GM21526 (cell line): ENCODE data around the gene TSPAN13.
A peak's percentile ranks its signal among the peaks of the same experiment; 100 is the strongest.
"Not testable (repeated sequence)": the region's sequence is repeated elsewhere in the genome, so short reads cannot be mapped to it uniquely, and the experiment has no call there.

Experiments used
- ATAC-seq: cut with Tn5 transposase; IDR thresholded peaks from one replicate; pipeline ENCODE4 v1.9.1; 2021; ENCODE audit warnings: moderate library complexity; ENCODE audit not compliant: unreplicated experiment, low FRiP score

TSPAN13 gene

GRCh38 chr7:16740623-16740953 lies 13.0 kb upstream of the TSPAN13 start:
- no peak for ATAC-seq

GRCh38 chr7:16740996-16741395 lies 12.6 kb upstream of the TSPAN13 start:
- ATAC-seq, result no peak

- no peak for ATAC-seq
These were observed 11.9 kb upstream of the TSPAN13 start for GRCh38 chr7:16741676-16742075.

- ATAC-seq, result no peak
These were observed 11.0 kb upstream of the TSPAN13 start for GRCh38 chr7:16742547-16742946.

- ATAC-seq, result no peak
These were observed 10.3 kb upstream of the TSPAN13 start for GRCh38 chr7:16743236-16743635.

- no peak for ATAC-seq
These were observed 8.9 kb upstream of the TSPAN13 start for GRCh38 chr7:16744518-16745250.

GRCh38 chr7:16745645-16746044 lies 7.9 kb upstream of the TSPAN13 start:
- ATAC-seq, result no peak

- ATAC-seq, result no peak
These were observed 6.5 kb upstream of the TSPAN13 start for GRCh38 chr7:16747102-16747501.

- peak; percentile 30 for ATAC-seq
These were observed 639 bp downstream of the TSPAN13 start for GRCh38 chr7:16753932-16754855.

- ATAC-seq, result no peak
These were observed 1.3 kb downstream of the TSPAN13 start for GRCh38 chr7:16754856-16755317.

- ATAC-seq, result no peak
These were observed 1.8 kb downstream of the TSPAN13 start for GRCh38 chr7:16755397-16755796.

GRCh38 chr7:16758036-16758435 lies 4.5 kb downstream of the TSPAN13 start:
- no peak for ATAC-seq

- ATAC-seq, result no peak
These were observed 5.4 kb downstream of the TSPAN13 start for GRCh38 chr7:16758631-16759611.

GRCh38 chr7:16759840-16760239 lies 6.3 kb downstream of the TSPAN13 start:
- no peak for ATAC-seq

GRCh38 chr7:16762177-16762576 lies 8.6 kb downstream of the TSPAN13 start:
- ATAC-seq, result no peak

- ATAC-seq, result no peak
These were observed 11.4 kb downstream of the TSPAN13 start for GRCh38 chr7:16764942-16765341.

GRCh38 chr7:16765436-16765859 lies 11.9 kb downstream of the TSPAN13 start:
- no peak for ATAC-seq

GRCh38 chr7:16769994-16770393 lies 16.4 kb downstream of the TSPAN13 start:
- not testable (repeated sequence) for ATAC-seq

GRCh38 chr7:16770657-16771329 lies 17.2 kb downstream of the TSPAN13 start:
- no peak for ATAC-seq

GRCh38 chr7:16773326-16773725 lies 19.8 kb downstream of the TSPAN13 start:
- no peak for ATAC-seq
